ENCODE measurements around the gene THADA.

Gene THADA

GRCh38 chr2:43346602-43347567 lies 249.0 kb downstream of the THADA start:
- no peak for DNase-seq

DNA sequence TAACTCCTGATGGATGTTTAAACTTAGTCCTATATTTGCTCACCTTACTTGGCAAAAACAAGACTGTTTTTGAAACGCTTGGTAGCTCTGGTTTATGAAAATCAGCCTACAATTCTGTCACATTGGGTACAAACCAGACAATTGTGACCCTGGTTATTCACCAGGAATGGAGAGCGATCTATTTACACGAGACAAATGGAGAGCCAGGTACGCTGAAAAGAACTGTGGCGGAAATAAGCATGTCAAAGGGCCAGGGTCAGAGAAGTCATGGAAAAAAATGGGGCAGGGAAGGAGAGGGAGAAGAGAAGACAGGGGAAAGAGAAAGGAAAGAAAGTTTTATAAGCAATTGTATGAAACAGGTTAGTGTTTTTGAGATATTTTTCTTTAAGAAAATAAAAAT lies 250.0 kb downstream of the THADA start:
- no peak for DNase-seq

- DNase-seq = no peak
Measured at GRCh38 chr2:43345391-43345813, 250.4 kb downstream of the THADA start.

- no peak for DNase-seq
Measured at GRCh38 chr2:43344868-43345373, 250.9 kb downstream of the THADA start.

DNA sequence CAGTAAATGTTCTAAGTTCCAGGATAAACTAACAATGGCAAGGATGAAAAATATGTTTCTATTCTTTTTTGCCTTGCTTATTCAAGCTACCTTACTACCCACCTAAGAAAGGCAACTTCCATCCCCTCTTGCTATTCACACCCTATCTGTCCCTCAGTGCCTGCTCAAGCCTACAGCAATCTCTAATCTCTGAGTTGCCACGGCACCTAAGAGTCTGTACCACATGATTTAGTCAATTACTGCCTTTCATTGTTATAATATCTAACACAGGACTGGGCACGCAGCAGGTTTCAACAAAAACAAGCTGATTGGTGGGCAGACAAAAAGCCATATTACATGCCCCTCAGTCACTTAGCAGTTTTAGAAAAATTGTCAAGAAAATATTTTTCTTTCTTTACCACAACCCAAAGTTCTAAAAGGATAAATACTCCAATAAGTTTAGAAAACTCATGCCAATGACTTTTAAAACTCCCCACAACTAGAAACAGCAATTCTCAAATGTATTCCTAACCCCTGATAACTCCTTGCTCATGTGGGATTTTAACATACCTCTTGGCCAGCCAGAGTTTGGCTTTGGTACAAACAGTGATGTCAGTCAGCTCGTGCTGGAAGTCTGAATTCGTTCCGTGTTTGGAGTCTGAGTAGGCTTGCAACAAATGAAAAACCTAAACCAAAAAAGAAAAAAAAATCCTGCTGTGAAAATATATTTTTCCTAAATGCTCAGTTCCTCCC lies 252.1 kb downstream of the THADA start:
- no peak for DNase-seq

- no peak for DNase-seq
Measured at GRCh38 chr2:43341959-43342757, 253.7 kb downstream of the THADA start.

DNA sequence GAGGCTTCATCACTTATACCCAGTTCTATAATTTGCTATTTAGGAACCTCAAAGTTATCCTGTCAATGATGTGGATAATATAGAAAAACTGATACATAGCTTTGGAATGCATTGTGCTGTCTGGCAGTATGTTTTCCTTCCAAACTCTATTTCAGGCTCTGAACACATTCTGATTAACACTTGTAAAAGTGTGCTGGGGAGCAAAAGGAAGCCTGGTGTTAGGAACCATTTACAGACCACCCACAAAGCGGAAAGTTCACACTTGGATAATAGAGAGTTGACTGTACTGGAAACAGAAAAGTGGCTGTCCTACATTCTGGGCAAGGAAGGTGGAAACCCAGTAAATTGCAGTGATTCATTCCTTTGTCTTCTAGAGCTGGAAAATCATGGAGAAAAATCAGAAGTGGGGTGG lies 254.9 kb downstream of the THADA start:
- DNase-seq = no peak

DNA sequence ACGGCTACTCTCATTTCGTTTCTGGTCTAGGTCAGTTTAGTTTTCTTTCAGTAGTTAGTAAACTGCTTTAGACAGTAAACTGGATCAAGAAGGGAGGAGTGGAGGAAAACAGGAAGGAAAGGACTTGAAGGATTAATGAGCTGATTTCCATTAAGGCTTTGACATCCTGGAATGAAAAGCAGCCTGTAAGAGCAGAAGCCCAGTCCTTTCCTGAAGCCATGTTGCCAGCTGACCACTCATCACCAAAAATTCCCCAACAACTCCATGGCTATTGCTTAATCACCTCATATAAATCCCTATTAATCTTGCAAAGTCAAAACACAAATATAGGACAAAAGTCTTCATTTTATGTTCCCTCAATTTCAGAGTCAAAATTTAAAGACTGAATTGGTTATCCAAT lies 255.8 kb downstream of the THADA start:
- DNase-seq = no peak

DNA sequence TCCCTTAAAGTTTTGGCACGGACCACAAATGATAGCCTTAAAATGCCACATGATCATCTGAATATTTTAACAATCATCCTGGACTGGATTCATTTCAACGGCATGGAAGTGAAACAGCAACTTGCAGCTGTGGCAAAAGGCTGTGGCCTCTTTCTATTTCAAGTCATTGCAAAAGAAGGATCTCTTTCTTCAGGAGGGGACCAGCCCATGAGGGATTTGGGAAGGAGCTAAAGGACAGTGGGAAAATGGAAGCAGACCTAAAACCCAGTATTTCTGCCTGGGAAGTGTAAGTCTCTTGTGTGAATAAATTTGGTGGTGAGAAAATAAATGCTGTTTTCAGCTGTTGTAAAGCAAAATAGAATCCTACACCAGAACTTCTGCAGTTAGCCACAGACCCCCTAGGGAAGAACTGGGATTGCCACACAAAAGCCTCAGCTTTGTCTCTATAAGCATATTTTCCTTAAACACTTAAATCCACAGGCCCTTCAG lies 262.1 kb downstream of the THADA start:
- DNase-seq = no peak

DNA sequence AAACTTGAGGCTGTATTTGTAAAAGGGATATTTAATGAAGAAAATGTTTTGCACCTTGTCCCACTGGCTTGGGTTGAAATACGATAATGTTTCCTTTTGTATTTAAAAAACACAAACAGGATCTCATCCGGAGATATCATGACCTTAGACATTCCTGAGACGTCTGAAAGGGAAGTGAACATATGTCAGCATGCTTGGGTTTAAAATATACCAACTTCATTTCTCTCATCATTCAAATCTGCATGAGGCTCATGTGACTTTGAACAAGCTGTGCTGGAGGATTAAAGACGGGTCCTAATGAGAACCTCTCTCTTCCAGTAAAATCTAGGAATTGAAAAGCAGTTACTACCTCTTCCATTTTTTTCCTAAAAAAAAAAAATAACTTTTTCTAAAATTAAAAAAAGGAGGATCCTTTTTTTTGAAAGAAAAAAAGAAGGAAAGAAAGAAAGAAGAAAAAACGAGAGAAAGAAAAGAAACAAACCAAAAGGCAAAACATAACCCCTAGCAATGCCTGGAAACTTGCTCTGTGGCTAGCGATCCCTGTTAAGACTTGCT lies 262.7 kb downstream of the THADA start:
- no peak for DNase-seq

DNA sequence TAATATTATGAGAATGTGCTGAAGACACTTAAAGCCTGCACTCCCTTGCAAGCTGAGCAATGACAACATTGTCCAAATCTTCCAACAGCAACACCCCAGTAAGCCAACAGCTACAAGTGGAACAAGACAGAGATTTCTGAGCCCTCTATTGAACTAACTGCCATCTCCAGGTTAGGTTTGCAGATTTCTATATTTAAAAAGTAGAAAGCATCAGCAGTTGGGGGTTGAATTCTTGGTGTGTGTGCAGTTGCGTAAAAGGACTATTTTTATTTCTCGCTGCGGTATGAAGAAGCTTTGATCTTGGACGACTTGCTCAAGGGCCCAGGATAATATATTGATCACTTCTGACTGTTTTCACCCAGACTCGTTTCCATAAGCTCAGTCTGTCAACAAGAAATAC lies 263.2 kb downstream of the THADA start:
- no peak for DNase-seq

GRCh38 chr2:43331422-43331821 lies 264.4 kb downstream of the THADA start:
- DNase-seq = no peak

GRCh38 chr2:43329637-43330036 lies 266.2 kb downstream of the THADA start:
- DNase-seq = no peak

- DNase-seq = no peak
Measured at GRCh38 chr2:43328832-43329231, 267.0 kb downstream of the THADA start.

GRCh38 chr2:43328133-43328532 lies 267.7 kb downstream of the THADA start:
- no peak for DNase-seq

- no peak for DNase-seq
Measured at GRCh38 chr2:43327119-43327518, 268.7 kb downstream of the THADA start.

DNA sequence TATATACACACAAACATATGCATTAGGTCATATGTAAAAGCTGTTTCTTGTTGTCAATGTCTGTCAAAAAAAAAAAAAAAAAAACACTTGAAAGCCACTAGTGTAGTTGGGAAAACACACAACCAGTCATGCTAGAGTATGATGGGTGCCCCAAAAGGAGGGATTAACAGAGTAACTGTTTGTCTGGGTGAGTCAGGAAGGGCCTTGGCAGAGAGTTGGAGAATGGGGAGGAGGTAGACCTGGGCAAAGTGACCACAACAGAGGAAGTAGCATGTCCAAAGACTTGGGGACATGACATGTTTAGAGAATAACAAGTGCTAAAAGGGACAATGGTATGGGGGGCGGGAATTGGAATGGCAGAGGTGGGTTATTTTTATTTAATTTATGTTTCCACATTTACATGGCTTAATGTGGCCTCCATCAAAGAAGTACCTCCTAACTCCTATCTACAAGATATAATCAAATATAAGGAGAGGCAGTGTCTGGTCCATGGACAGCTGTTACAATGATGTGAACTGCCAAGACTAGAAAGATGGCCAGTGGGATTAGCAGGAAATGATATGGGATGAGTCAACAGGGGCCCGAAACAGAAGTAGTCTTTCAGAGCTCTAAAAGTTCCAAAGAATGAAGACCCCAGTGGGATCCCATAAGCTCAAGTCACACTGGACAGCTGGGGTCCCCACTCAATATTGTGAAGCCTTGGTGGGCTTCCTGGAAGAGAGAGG lies 269.6 kb downstream of the THADA start:
- no peak for DNase-seq

DNA sequence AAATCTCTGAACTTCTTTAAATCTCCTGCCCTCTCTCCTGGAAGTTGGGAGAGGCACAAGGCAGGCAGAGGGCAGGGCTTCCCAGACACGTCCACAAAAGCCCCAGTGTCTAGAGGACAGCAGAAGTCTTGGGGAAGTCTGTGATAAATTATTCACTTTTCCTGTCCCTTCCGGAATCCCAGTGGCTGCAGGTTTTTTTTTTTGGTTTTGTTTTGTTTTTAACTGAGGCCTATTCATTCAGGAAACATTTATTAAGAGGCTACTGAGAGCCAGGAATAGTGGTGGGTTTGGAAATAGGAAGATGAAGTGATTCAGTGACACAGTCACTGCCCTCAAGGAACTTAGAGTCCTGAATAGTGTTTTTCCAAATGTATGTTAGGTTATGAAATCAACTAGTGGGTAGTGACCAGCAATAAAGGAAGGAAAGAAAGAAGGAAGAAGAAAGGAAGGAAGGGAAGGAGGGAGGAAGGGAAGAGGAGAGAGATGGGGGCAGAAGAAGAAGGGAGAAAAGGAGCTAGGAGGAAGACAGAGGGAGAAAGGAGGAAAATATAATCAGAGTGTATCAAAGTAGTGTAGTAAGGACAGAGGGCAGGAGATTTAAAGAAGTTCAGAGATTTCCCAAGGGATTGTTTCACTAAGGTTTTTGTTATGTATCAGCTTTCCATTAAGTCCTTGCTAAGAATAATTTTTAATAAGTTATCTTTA lies 270.6 kb downstream of the THADA start:
- DNase-seq = no peak

- DNase-seq = no peak
Measured at GRCh38 chr2:43324259-43325106, 271.4 kb downstream of the THADA start.

GRCh38 chr2:43323857-43324256 lies 272.0 kb downstream of the THADA start:
- no peak for DNase-seq

Measured in stimulated activated CD4-positive, alpha-beta T cell treated with anti-CD3 and anti-CD28 coated beads, Interleukin-15, amount 100 ng/mL, for 24 hours (primary cell).